HFFc6 (cell line): Measurements from ENCODE around the gene DNAJB6. TPM values are rescaled to one million over a fixed set of nuclear protein-coding genes. Genes with fewer than 3 reads are reported as not detected.

Experiments used
- DNase-seq: peaks from one replicate; pipeline ENCODE4 v3.0.0-alpha.2; 2018
- H3K27ac Mint-ChIP-seq: 2 replicates; pipeline ENCODE4 v1.8.0; 2020; ENCODE audit warnings: mild to moderate bottlenecking, mixed read lengths
- H3K27me3 Mint-ChIP-seq: 2 replicates; pipeline ENCODE4 v1.8.0; 2021; ENCODE audit warnings: mild to moderate bottlenecking, moderate library complexity, mixed read lengths; ENCODE audit not compliant: insufficient read depth
- H3K36me3 Mint-ChIP-seq: 2 replicates; pipeline ENCODE4 v1.8.0; 2021; ENCODE audit warnings: low read depth, mixed read lengths
- H3K4me1 Mint-ChIP-seq: 2 replicates; pipeline ENCODE4 v1.8.0; 2020; ENCODE audit warnings: low read depth, mixed read lengths
- H3K4me3 Mint-ChIP-seq: 2 replicates; pipeline ENCODE4 v1.8.0; 2020; ENCODE audit warnings: mild to moderate bottlenecking, moderate library complexity, mixed read lengths
- H3K9me3 Mint-ChIP-seq: 2 replicates; pipeline ENCODE4 v1.8.0; 2020; ENCODE audit warnings: mild to moderate bottlenecking, mixed read lengths
- CTCF ChIP-seq: fragments of 200-600 bp; sonication (generic); IDR thresholded peaks from 2 replicates; pipeline ENCODE4 v1.5.0; 2021; ENCODE audit warnings: antibody characterized with exemption, mild to moderate bottlenecking
- total RNA-seq, 6 experiments: library from RNA; stranded (reverse); fragmentation: NEBNext Ultra II Directional; extraction: Animal tissue kit (Norgen Biotek cat#: 25700); gene quantifications; 2 replicates in 1 of 6; 3 replicates in 5 of 6; pipeline ENCODE4 v1.2.3, GENCODE V29; 2021

Gene DNAJB6
- total RNA-seq, 6 experiments from 2014 or later = 135 to 204 (median 163) TPM

DNA sequence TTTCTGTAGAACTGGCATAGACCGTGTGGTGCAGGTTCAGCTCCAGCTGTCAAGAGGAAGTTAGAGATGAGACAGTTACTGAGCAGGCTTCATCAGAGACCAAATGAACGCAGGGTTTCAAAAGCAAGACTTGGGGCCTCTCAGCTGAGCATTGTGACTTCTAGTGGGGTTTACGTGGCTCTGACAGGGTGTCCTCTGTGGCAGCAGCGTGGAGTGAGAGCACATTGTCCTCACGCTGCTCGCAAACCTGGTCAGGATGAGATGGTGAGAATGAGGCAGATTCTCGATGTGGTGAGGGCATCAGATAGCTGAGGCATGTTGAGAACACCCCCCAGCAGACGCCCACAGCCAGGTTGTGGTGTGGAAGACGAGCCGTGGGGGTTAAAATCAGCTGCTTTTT lies 126.0 kb downstream of the DNAJB6 start:
- DNase-seq = no peak
- Mint-ChIP-seq H3K4me1 (no peaks in the 10 kb centered on the region; the same call in 1 of the 2 replicates), H3K4me3 (no peak overlapping the region)

DNA sequence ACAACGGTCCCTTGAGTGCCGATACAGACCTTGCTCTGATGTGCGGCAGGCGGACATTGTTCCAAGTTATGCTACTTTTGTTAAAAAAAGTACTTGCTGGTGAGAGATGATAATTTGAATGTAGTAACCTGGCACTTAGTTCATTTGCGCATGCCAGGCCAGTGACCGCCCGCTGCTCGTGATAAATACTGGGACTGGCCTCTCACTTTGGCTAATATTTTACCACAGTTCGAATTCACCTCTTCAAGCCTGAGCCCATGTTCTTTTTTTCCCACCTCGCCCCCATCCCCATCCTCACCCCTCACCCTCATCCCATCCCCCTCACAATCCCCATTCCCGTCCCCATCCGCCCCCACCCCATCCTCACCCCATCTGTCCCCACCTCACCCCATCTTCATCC lies 126.4 kb downstream of the DNAJB6 start:
- Mint-ChIP-seq H3K27me3 (peaks cover 48% of the 10 kb centered on the region), H3K36me3 (no peaks in the 10 kb centered on the region), H3K4me1 (no peaks in the 10 kb centered on the region; the same call in 1 of the 2 replicates), H3K4me3 (no peak overlapping the region), H3K27ac (no peak overlapping the region), H3K9me3 (no peaks in the 10 kb centered on the region; the same call in 1 of the 2 replicates)
- DNase-seq = no peak
- no peak for TF ChIP-seq CTCF

More for the DNA sequence above, 126.0 kb downstream of the DNAJB6 start:
- Mint-ChIP-seq H3K27me3 (peaks cover 52% of the 10 kb centered on the region), H3K9me3 (no peaks in the 10 kb centered on the region; the same call in 1 of the 2 replicates), H3K27ac (no peak overlapping the region), H3K36me3 (no peaks in the 10 kb centered on the region)
- no peak for TF ChIP-seq CTCF

DNA sequence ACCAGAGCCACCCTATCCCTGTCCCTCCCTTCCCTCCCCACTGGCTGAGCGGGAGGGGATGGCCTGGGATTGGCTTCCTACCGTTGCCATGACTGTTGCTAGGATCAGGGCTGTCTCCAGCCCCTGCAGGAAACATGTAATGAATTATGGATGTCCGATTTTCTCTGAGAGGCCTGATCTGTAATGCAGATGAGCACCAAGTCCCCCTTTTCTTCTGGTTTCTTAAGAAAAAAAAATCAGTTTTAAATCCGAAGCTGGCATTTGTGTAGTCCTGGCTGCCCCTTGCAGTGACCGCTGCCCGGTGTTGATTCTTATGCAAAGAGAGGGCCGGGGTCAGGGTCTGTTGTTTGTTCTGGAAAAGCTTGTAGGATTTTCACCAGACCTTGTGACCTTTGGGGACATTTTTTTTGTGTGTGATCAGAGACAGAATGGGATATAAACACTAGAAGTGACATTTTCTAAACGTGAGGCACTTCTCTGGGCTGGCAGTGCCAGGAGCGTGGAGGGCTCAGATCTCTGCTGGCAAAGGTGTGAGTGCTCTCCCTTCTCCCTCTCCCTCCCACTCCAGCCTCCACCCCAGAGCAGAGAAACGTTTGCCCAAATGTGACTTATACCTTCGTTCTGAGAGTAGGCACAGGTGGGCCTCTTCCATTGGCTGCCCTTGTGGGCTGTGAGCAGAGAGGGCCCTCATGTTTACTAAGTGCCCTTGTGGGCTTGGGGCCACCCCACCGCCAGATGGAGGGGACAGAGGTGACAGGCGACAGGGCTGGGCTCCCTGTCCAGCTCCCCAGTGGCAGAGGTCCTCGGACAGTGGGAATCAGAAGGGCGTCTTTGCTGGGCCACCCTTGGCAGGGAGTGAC lies 127.5 kb downstream of the DNAJB6 start:
- DNase-seq = no peak
- Mint-ChIP-seq H3K4me3 (no peak overlapping the region), H3K27ac (no peak overlapping the region), H3K27me3 (peaks cover 43% of the 10 kb centered on the region), H3K36me3 (no peaks in the 10 kb centered on the region), H3K4me1 (no peaks in the 10 kb centered on the region; the same call in 1 of the 2 replicates), H3K9me3 (no peaks in the 10 kb centered on the region; the same call in 1 of the 2 replicates)
- no peak for TF ChIP-seq CTCF

DNA sequence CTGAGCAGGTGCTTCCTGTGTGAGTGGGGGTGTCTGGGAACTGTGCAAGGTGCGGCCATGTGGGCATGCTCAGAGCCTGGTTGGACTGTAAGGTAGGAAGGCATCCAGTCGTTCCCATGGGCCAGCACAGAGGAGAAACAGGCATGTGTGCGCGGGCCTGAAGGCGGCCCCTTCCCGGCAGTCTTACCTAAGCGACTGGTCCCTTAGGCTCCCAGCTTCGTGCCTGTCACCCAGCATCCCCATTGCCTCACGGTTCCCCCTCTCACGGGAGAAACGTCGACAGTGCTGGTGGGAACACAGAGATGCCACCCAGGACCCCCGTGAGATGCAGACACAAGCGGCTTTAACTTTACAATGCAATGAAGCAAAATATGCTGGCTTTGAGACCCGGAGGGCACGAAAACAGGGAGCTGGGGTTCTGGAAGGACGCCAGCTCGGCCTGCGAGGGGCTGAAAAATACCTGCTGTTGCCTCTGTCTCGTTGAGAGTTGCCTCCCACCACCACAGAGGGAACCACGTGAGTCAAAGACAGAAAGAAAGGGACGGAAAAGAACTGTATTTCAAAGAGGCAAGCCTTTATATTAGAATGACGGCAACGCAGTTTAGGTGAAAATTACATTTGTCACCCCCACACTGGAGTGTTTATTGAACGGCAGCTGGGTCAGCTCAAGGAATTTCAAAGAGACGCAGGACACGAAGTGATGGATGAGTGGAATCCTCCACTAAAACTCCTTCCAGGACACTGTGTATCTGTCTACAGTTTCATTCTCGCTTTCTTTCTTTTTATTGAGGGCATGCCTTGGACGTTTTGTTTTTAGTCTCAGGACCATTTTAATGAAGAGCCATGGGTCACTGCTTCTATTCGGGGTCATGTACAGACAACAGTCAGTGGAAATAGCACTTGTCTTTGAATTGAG lies 128.4 kb downstream of the DNAJB6 start:
- H3K4me3 Mint-ChIP-seq = no peak overlapping the region
- H3K36me3 Mint-ChIP-seq = no peaks in the 10 kb centered on the region
- no peaks in the 10 kb centered on the region; the same call in 1 of the 2 replicates for H3K4me1 Mint-ChIP-seq
- peaks cover 35% of the 10 kb centered on the region for H3K27me3 Mint-ChIP-seq
- no peak for DNase-seq
- no peak for TF ChIP-seq CTCF
- H3K9me3 Mint-ChIP-seq = no peaks in the 10 kb centered on the region; the same call in 1 of the 2 replicates
- H3K27ac Mint-ChIP-seq = no peak overlapping the region
